Measurements from ENCODE around the gene AHCYL1. TPM values are rescaled to one million over a fixed set of nuclear protein-coding genes. Genes with fewer than 3 reads are reported as not detected.
A peak's percentile ranks its signal among the peaks of the same experiment; 100 is the strongest.
"Not testable (repeated sequence)": the region's sequence is repeated elsewhere in the genome, so short reads cannot be mapped to it uniquely, and the experiment has no call there.

Gene AHCYL1
- total and polyA plus RNA-seq, 12 donors = 21.9 to 58.9 (median 47.4) TPM

DNA sequence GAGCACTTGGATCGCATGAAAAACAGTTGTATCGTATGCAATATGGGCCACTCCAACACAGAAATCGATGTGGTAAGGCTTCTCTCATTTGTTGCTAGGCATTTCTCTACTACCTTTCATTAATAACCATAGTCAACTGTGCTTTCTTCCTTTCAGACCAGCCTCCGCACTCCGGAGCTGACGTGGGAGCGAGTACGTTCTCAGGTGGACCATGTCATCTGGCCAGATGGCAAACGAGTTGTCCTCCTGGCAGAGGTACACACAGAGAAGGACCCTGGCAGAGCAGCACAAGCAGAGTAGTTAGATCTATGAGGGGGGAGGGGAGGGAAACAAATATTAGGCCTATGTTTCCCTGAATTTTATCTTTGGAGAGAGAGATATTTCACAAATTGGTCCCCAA, 33.8 kb downstream of the AHCYL1 start:
- Histone ChIP-seq H3K27me3 (no peaks in the 10 kb centered on the region), H3K4me3 (no peak overlapping the region), H3K9me3 (no peaks in the 10 kb centered on the region), H3K4me1 (no peaks in the 10 kb centered on the region), H3K27ac (no peak overlapping the region), H3K36me3 (peaks cover 3 to 100% (median 91%) of the 10 kb centered on the region in 9 donors)
- 93 to 94% methylated on average over 9 of the region's 9 CpGs for WGBS, 2 donors
- no peak for ATAC-seq
- DNase-seq = no peak
- intact Hi-C loops (cut with DNase I) = no loop called here
- TF ChIP-seq, protein P1, sequence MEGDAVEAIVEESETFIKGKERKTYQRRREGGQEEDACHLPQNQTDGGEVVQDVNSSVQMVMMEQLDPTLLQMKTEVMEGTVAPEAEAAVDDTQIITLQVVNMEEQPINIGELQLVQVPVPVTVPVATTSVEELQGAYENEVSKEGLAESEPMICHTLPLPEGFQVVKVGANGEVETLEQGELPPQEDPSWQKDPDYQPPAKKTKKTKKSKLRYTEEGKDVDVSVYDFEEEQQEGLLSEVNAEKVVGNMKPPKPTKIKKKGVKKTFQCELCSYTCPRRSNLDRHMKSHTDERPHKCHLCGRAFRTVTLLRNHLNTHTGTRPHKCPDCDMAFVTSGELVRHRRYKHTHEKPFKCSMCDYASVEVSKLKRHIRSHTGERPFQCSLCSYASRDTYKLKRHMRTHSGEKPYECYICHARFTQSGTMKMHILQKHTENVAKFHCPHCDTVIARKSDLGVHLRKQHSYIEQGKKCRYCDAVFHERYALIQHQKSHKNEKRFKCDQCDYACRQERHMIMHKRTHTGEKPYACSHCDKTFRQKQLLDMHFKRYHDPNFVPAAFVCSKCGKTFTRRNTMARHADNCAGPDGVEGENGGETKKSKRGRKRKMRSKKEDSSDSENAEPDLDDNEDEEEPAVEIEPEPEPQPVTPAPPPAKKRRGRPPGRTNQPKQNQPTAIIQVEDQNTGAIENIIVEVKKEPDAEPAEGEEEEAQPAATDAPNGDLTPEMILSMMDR (IDR thresholded peaks at IDR 0.05) = no peak

DNA sequence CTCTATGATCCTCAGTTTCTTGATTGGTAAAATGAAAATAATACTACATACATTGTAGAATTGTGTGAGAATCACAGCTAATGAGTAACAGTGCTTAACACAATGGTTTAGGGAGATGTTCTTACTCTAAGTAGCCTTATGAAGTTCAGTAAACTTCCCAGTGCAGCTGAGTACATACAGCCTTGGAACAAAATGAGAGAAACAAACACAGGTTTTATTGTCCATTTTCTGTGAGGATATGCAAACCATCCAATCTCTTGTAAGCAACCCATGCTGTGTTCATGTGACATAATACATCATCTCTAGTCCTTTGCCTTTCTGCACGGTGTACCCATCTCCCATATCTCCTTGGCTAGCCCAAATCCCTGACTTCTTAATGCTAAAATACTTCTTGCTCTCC, 35.2 kb downstream of the AHCYL1 start:
- Histone ChIP-seq H3K4me3 (no peak overlapping the region), H3K36me3 (peaks cover 3 to 100% (median 93%) of the 10 kb centered on the region in 9 donors), H3K9me3 (no peaks in the 10 kb centered on the region), H3K4me1 (no peaks in the 10 kb centered on the region), H3K27ac (no peak overlapping the region), H3K27me3 (no peaks in the 10 kb centered on the region)
- 89 to 92% methylated on average over 1 of the region's 1 CpG for WGBS, 2 donors
- intact Hi-C loops (cut with DNase I) = no loop called here
- TF ChIP-seq, protein P1 (IDR thresholded peaks at IDR 0.05) = no peak
- ATAC-seq (no peak), DNase-seq (no peak)

DNA sequence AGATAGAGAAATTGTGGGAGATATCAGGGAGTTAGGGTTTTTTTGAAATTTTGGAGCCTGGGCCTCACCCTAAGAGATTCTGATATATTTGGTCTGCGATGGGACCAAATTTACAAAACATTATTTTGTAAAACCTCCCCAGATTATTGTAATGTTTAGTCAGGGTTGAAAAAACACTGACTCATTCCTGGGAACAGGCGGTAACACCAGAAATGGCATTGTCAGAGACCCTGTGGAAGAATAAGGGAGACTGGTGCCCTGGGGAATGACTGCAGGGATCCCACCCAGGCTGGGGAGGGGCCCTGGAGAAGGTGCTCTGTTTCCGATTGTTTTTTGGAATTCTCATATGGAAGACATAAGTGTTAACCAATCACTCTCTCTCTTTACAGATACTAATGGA, 36.7 kb downstream of the AHCYL1 start:
- Histone ChIP-seq H3K4me3 (no peak overlapping the region), H3K4me1 (no peaks in the 10 kb centered on the region), H3K36me3 (peaks cover 3 to 95% (median 78%) of the 10 kb centered on the region in 9 donors), H3K27ac (no peak overlapping the region), H3K27me3 (no peaks in the 10 kb centered on the region), H3K9me3 (no peaks in the 10 kb centered on the region)
- TF ChIP-seq, protein P1 (IDR thresholded peaks at IDR 0.05) = no peak
- DNase-seq (no peak), ATAC-seq (no peak)
- intact Hi-C loops (cut with DNase I) = no loop called here
- WGBS, 2 donors = 92% methylated on average over 3 of the region's 3 CpGs

DNA sequence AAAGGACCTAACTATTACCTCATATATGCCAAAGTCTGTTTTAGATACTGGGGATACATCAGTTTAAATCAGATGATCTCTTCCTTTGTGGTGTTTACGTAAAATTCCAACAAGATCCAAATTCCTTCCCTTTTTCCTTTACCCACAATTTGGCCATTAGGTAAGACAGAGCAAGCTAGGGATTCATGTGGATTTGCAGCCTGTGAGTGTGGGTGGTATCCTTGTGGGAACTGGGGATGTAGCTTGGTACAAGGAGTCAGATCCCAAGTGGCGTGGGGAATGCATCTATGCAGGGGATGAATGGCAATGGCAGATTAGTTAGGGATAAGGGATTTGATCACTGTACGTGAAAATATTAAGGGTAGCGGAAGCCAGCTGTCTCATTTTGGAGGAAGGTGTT, 40.0 kb downstream of the AHCYL1 start:
- DNase-seq (no peak), ATAC-seq (no peak)
- peaks cover 0 to 3% (median 0%) of the 10 kb centered on the region in 9 donors for H3K4me1 ChIP-seq
- TF ChIP-seq, protein P1 (IDR thresholded peaks at IDR 0.05) = no peak
- H3K27ac ChIP-seq = no peak overlapping the region
- intact Hi-C loops (cut with DNase I) = no loop called here
- WGBS, 2 donors = 95% methylated on average over 4 of the region's 4 CpGs
- H3K9me3 ChIP-seq = no peaks in the 10 kb centered on the region
- H3K36me3 ChIP-seq = peaks cover 0 to 61% (median 45%) of the 10 kb centered on the region in 9 donors
- H3K4me3 ChIP-seq = no peak overlapping the region
- no peaks in the 10 kb centered on the region for H3K27me3 ChIP-seq

DNA sequence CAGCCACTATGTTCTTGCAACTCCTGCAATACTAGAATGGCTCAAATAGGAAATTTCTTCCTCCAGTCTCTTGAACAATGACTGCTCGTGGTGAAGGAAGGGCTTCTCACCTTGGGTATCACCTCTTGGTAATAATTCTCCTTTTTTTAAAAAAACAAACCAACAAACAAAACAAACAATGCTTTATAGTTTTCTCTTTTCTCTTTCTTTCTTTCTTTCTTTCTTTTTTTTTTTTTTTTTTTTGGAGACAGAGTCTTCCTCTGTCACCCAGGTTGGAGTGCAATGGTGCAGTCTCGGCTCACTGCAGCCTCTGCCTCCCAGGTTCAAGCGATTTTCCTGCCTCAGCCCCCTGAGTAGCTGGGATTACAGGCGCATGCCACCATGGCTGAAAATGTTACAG, 46.1 kb downstream of the AHCYL1 start:
- DNase-seq, ATAC-seq, H3K36me3 ChIP-seq, H3K9me3 ChIP-seq, H3K27me3 ChIP-seq: not testable (repeated sequence)
- Histone ChIP-seq H3K4me1 (peaks cover 0 to 28% (median 11%) of the 10 kb centered on the region in 9 donors), H3K27ac (peak overlapping the region in 2 of 10 donors; percentile 2 to 67), H3K4me3 (peak overlapping the region in 4 of 10 donors; percentile 11 to 23 (median 14))
- intact Hi-C loops (cut with DNase I) = loop anchor here in 1 of 10 donors (5.0 kb wide), 1 partner anchor 77 kb away; no protein-coding TSS in a partner anchor
- WGBS, 2 donors = 74 to 78% methylated on average over 4 of the region's 4 CpGs

Measured in heart right ventricle (tissue), 16 donors.